Endometrial microvascular endothelial cells (primary cell): ENCODE measurements around the gene PILRB. TPM values are rescaled to one million over a fixed set of nuclear protein-coding genes. Genes with fewer than 3 reads are reported as not detected.
"Not testable (repeated sequence)": the region's sequence is repeated elsewhere in the genome, so short reads cannot be mapped to it uniquely, and the experiment has no call there.

Source experiments
- in situ Hi-C: cut with HindIII; loops from 2 replicates; pipeline ENCODE4 v1.10.0; 2017; ENCODE audit warnings: low sequenced_read_pairs, low pct_unique_long_range_greater_than_20kb; ENCODE audit errors: inconsistent ontology term
- total RNA-seq: library from RNA; depleted of rRNA; stranded (reverse); fragments of >200 nt; gene quantifications from one replicate; pipeline ENCODE4 v1.2.3, GENCODE V29; 2015; ENCODE audit errors: inconsistent ontology term

The PILRB gene
- 20.9 TPM for total RNA-seq

DNA sequence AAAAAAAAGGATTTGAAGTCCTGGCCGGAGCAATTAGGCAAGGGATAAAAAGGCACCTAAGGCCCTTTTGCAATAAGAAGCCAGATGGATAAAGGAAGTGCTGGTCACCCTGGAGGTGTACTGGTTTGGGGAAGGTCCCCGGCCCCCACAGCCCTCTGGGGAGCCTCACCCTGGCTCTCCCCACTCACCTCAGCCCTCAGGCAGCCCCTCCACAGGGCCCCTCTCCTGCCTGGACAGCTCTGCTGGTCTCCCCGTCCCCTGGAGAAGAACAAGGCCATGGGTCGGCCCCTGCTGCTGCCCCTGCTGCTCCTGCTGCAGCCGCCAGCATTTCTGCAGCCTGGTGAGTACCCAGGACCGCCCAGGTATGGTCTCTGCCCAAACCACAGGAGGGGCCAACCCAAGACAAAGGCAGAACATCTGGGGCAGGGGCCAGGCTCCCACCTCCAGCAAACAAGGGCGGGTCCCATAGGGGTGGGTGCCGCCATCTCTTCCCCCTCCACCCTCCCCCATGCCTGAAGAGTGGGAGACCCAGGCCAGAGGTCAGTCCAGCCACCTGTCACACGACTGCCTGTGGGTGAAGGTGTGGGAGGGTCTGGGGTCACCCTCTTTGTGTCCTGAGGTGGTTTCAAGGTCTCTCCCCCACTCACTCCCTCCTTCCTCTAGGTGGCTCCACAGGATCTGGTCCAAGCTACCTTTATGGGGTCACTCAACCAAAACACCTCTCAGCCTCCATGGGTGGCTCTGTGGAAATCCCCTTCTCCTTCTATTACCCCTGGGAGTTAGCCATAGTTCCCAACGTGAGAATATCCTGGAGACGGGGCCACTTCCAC, at the start of gene PILRB:
TSS of gene PILRB (plus strand) at position 91 of the 830 bp plus-strand sequence. CDS start at position 277, 186 bp downstream.
- in situ Hi-C loops = no loop called here

DNA sequence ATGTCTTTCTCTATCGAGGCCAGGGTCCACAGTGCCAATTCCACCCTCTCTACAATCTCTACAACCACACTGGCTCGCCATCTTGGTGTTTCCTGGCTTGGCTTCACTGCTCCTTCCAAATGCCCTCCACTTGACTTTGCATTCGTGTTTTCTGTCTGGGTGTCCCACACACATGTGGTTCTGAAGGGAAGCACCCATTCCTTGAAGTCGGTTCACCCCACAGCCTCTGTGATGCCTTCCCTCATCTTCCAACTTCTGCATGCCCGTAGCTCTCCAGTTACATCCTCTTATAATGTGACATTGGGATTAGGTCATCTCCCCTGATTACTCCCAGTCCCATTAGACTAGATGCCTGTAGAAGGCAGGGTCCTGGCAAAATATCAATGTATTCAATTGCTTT, 39.6 kb upstream of the PILRB start:
- in situ Hi-C loops = not testable (repeated sequence)

DNA sequence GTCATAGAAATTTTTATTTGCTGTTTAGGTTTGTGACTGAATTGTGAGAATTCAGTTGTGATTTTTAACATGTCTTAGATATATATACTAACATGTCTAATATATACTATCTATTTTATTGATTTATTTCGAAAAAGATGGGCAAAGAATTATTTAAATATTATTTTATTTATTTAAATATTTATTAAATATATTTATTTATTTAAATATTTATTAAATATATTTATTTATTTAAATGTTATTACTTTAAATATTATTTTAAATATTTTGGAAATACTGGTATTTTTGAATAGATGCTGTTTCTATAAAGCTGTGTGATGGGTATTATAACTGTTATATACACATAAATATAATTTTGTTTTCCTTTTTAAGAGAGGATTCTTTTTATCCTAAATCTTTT, 36.3 kb upstream of the PILRB start:
- in situ Hi-C loops = not testable (repeated sequence)

DNA sequence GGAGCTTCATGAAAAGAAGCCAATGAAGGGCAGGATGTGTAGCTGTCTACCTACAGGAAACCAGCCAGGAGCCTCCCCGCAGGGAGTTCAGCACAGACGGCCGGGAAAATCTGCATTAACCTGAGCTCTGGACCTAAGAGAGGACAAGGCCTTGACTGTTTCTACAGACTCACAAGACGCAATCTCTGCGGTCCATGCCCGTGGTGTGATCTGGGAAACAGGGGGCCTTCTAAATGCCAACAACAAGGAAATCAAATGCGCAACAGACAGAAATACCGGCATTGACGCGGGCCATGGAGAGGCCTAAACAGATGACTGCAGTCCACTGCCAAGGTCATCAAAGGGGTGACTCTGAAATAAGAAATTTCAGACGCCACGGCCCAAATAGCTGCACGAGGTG, 33.7 kb upstream of the PILRB start:
- in situ Hi-C loops = not testable (repeated sequence)

DNA sequence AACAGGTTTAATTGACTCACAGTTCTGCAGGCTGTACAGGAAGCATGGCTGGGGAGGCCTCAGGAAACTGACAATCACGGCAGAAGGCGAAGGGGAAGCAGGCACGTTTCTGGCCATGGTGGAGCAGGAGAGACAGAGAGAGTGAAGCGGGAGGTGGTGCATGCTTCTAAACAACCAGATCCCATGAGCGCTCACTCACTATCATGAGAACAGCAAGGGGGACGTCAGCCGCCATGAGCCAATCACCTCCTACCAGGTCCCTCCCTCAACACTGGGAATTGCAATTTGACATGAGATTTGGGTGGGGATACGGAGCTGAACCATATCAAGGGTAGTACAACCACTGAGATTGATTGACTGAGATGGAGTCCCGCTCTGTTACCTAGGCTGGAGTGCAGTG, 32.2 kb upstream of the PILRB start:
- in situ Hi-C loops = not testable (repeated sequence)

DNA sequence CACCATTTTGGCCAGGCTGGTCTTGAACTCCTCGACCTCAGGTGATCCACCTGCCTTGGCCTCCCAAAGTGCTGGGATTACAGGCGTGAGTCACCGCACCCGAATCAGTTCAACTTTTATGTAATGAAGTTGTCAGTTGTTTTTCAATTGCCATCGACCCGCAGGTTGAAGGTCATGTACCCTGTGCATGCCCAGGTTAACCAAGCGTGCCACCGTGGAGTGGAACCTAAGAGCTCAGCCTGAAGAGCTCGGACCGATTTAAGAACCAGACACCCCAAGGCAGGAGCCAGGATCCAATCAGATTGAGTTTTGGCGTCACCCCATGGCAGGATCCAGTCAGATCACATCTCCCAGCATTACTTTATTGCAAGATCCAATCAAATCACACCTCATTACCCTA, 31.0 kb upstream of the PILRB start:
- in situ Hi-C loops = not testable (repeated sequence)

DNA sequence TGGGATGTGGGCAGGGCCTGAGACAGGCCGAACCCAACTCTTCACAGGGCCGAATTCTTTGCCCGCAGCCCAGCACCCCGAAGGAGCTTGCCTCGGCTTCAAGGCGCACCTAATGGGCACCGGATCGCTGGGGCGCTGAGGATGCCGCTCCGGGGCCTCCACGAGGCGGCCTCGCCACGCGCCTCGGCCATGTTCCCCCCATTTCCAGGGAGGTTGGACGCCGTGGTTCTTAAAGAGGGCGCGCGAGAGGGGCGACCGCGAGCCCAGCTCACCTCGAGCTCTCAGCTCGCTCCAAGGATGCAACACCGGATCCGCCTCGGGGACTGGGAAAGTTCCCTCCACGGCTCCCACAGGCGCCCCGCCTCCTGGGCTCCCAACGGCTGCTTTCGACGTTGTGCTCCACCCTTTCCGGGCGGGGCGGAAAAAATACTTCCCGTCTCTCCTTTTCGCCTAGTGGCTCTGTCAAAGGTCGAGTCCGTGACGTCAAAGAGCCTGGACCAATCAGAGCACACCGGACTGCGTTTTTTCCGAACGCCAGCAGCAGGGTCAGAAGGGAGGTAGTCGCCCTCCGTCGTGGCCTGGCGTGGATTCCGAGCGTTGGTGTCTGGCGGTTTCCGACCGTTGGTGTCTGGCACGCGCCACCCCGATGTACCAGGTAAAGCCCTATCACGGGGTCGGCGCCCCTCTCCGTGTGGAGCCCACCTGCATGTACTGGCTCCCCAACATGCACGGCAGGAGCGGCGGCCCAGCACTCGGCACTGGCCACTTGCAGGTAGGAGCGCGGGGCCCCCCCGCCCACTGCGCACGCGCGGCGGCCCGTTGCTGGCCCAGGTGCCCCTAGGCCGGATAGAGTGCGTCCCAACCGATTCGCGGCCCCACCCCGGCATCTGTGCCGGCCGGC, 22.1 kb upstream of the PILRB start:
- in situ Hi-C loops = not testable (repeated sequence)

DNA sequence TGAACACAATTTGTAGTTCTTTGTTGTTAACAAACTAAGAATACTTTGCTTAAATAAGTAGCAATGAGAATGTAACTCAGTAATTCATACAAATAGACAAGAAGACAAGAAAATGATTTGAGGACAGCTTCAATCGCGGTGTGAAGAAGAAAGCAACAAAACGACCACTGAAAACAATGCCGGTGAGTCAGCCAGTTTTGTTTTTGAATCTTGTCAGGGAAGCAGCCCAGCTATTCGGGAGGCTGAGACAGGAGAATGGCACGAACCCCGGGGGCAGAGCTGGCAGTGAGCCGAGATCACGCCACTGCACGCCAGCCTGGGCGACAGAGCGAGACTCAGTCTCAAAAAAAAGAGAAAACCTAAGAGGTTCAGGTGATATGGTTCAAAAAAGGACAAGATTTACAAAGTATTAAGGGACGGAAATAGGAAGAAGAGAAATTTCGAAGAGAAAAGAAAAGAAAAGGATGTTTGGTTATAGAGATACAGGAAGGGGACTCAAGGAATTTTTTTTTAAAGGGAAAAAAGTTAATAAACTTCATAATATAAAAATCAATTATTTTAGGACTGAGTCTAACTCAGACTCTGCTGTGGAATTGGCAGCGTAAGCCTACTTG, 19.7 kb upstream of the PILRB start:
- in situ Hi-C loops = not testable (repeated sequence)

DNA sequence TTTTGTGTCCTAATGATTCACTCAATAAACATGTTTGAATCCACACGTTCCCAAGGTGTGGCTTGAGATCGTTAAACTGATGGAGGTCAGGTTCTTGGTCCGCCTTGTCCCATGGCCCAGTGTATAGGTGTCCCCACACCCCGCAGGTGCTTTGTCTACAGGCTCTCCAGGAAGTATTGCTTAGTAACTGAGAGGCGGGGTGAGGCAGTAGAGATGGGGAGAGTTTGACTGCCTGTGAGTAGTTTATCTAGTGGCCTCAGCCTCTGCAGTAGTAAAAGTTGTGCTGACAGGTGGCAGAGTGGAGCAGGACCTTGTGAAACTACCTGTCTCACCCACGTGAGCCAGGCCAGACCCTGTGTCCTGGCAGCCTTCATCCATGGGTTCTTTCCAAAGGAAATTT, 16.6 kb upstream of the PILRB start:
- in situ Hi-C loops = not testable (repeated sequence)

DNA sequence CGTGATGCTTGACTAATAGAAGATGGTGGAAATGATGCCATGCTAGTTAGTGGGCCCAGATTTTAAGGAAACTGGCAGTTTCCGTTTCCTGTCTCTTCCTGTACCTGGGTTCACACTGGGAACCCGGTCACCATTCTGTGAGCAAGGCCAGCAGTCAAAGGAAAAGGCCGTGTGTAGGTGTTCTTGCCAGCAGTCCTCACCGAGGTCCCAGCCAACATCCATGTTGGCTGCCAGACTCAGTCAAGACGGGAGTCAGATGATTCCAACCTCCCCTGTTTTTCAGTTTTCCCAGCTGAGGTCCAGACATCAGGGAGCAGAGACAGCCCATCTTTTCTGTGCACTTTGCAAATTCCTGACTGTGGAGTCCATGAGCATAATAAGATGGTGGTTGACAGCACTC, 15.2 kb upstream of the PILRB start:
- in situ Hi-C loops = no loop called here

DNA sequence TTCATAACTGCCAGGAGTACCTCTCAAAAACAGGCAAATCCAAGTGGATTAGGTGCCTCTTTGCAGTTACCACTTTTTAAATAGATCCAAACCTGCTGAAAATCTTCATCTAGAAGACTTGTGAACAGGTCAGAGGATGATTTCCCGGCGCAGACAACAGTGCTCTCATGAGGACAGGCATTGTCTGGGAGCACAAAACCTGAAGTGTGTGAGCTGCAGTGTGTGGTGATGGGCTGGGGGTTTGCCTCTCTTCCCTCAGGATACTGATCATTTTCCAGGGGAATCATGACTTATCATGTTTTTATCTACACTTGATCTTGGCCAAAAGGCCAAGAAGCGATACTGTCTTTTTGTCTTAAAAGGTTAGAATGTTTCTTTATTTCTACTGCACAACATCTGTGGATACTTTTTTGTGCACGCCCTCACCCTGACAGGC, 13.8 kb upstream of the PILRB start:
- in situ Hi-C loops = not testable (repeated sequence)

DNA sequence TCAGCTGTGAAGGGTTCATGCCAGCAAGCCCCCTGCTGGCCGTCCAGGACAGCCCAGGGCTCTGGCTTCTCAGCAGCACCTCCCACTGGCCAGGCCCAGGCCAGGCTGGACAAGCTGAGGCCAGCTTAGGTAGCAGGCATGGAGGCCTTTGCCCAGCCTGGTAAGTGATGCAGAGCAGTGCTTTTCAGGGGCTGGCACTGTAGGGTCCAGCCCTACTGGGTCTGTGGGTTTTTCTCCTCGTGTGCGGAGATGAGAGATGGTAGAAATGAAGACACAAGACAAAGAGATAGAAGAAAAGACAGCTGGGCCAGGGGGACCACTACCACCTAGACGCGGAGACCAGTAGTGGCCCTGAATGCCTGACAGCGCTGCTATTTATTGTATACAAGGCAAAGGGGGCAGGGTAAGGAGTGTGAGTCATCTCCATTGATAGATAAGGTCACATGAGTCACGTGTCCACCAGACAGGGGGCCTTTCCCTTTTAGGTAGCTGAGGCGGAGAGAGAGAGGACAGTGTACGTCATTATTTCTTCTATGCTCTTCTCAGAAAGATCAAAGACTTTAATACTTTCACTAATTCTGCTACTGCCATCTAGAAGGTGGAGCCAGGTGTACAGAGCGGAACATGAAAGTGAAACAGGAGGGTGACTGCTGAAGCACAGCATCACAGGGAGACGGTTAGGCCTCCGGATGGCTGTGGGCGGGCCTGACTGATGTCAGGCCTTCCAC, 13.2 kb upstream of the PILRB start:
- in situ Hi-C loops = not testable (repeated sequence)

DNA sequence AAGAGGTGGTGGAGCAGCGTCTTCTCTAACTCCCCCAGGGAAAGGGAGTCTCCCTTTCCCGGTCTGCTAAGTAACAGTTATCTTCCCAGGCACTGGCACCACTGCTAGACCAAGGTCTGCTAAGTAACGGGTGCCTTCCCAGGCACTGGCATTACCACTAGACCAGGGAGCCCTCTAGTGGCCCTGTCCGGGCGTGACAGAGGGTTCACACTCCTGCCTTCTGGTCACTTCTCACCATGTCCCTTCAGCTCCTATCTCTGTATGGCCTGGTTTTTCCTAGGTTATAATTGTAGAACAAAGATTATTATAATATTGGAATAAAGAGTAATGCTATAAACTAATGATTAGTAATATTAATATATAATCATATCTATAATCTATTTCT, 12.6 kb upstream of the PILRB start:
- in situ Hi-C loops = not testable (repeated sequence)

DNA sequence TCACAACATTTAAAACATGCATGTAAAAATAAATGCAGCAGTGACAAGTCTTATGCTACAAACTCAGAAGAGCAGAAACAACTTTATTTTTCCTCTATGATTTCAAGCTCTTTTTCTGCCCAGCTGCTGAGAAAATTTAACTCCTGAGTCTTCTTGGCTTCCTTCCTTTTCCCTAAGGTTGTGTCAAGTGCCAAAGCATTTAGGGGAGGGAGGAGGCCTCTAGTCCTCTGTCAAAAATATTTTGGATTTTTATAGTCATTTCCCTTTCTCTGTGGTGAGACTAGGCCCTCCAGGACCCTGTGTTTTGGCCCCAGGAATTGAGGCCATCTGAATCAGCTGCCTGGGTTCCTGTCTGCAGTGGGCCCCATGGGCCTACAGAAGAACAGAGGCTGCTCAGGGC, 11.0 kb upstream of the PILRB start:
- in situ Hi-C loops = no loop called here

DNA sequence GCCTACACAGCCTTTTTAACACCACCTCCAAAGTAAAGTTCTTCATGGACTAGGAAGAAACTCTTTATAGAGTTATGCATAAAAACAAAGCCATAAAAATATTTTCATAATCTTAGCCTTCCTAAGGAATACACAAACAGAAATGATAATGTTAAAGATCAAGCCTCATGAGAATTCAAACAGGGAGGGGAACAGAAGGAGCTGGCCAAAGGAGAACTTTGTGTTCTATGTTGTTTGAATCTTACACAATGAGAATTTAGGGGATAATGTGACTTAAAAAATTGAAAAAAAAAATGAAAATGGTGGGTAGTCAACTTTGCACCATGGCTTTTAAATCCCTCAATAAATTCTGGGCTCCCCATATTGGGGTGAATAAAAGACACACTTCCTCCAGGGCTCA, 9.1 kb upstream of the PILRB start:
- in situ Hi-C loops = no loop called here

DNA sequence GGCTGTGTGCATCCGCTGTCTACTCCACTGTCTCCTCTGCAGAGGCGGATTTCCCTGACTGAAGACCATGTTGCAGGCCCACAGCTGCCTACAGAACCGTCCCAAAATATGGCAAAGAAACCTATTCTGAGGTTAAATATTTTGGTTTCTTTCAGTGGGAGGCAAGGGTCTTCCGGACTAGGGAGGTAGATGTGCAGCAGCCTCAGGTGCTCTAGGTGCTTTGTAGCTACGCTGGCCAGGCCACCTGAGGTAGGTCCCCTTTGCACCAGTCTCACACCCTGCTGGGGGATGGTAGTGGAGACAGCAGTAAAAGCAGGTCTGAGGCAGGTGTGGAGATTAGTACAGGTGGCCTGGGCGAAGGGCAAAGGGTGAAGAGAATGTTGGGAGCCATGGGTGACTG, 8.2 kb upstream of the PILRB start:
- in situ Hi-C loops = no loop called here

DNA sequence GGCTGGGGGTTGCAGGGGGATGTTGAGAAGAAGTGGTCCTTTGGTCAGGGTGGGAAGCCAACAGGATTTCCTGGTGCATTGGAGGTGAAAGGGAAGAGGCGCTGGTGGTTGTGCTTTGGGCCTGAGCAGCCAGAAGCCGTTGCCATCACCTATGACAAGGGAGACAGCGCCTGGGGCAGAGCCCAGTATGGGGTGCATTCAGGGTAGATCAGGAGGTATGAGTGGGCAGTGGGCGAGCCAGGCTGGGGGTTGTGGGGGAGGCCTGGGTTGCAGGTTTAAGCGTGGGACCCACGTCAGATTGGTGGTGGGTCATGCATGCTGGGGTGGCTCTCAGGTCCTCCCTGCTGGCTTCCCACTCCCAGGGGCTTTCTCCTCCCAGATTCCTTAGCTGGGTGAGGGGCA, 6.3 kb upstream of the PILRB start:
- in situ Hi-C loops = no loop called here

DNA sequence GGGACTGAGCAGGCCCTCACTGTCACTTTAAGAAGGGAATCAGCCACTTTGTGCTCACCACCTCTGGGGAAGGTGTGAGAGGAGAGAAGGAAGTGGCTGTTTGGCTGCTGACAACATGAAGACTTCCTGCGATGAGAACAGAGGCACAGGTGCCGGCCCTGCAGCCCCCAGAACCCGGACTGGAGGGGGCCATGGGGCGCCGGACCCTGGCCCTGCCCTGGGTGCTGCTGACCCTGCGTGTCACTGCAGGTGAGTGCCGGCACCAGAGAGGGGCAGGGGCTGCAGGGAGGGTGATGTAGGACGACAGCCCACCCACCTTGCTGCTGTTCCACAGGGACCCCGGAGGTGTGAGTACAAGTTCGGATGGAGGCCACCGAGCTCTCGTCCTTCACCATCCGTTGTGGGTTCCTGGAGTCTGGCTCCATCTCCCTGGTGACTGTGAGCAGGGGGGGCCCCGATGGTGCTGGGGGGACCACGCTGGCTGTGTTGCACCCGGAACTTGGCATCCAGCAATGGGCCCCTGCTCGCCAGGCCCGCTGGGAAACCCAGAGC, 5.6 kb upstream of the PILRB start:
- in situ Hi-C loops = not testable (repeated sequence)
